HG02610 (cell line): ENCODE measurements around the gene CD274.
"Not testable (repeated sequence)": the region's sequence is repeated elsewhere in the genome, so short reads cannot be mapped to it uniquely, and the experiment has no call there.

Source experiments
- ATAC-seq: cut with Tn5 transposase; IDR thresholded peaks from one replicate; pipeline ENCODE4 v1.9.1; 2021; ENCODE audit warnings: mild to moderate bottlenecking, moderate library complexity; ENCODE audit not compliant: unreplicated experiment

The CD274 gene

DNA sequence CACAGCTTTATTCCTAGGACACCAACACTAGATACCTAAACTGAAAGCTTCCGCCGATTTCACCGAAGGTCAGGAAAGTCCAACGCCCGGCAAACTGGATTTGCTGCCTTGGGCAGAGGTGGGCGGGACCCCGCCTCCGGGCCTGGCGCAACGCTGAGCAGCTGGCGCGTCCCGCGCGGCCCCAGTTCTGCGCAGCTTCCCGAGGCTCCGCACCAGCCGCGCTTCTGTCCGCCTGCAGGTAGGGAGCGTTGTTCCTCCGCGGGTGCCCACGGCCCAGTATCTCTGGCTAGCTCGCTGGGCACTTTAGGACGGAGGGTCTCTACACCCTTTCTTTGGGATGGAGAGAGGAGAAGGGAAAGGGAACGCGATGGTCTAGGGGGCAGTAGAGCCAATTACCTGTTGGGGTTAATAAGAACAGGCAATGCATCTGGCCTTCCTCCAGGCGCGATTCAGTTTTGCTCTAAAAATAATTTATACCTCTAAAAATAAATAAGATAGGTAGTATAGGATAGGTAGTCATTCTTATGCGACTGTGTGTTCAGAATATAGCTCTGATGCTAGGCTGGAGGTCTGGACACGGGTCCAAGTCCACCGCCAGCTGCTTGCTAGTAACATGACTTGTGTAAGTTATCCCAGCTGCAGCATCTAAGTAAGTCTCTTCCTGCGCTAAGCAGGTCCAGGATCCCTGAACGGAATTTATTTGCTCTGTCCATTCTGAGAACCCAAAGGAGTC, at the start of gene CD274:
CD274 (plus strand) TSS at position 184 of the 733 bp plus-strand sequence. CDS start 5,572 bp downstream, outside the sequence.
- peak; percentile 50 for ATAC-seq

DNA sequence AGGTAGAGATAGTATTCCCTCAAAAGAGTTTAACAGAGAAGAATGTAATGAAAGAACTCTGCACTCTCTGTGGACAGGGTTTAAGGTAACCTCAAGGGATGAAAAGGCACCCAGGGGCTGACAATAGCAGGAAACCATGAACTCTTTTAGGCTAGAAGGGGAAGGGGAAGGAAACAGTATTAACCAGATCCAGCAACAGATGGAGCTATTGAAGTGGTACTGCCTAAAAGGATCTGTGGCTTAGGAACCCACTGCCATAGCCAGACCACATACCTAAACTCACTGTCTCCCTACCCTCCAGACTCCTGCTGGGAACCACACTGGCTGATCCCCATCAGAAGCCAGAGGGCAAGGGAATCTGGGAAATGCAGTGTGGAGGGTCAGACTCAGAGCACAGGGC, 48.1 kb upstream of the CD274 start:
- no peak for ATAC-seq

DNA sequence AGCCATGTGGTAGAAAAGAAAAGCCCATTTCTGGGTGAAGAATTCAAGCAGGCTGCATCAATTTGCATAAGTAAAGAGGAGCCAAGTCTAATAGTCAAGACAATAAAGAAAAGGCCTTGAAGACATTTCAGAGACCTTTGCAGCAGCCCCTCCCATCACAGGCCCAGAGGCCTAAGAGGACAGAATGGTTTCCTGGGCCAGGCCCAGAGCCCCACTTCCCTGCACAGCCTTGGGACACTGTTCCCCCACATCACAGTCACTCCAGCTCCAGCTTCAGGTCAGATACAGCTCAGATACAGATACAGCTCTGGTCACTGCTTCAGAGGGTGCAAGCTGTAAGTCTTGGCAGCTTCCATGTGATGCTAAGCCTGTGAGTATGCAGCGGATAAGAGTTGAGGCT, 41.7 kb upstream of the CD274 start:
- no peak for ATAC-seq

DNA sequence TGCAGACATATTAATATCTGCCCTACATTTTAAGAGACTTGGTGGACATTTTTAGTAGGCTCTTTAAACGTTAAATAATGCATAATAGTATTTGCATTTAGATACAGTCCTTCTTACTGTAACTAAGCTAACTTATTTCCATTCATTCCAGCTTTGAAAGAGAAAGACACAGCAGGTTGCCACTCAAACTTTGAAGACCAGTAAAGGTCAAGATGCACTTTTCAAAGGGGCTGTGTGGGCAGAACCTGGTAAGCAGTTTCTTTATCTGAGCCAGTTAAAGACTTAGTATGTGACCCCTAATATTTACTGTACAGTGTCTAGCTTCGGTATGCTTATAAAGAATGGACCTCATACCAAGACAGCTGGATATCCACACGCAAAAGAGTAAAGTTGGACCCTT, 33.4 kb upstream of the CD274 start:
- no peak for ATAC-seq

DNA sequence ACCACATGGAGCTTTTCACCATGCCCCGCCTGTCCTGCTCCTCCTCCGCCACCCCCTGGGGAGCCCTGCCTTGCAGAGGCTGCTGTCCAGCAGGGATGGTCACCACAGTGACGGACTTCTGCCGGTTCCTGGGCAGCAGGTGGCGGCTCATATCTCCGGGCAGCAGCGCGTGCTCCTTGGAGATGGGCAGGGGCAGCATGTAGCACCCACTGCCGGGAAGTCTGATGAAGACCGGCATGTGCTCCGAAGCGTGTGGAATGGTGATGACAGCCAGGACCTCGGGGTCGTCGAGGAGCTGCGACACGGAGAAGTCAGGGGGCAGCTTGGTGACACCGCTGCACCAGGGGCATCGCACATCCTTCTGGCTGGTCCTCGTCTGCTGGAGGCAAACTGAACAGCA, 31.9 kb upstream of the CD274 start:
- no peak for ATAC-seq

DNA sequence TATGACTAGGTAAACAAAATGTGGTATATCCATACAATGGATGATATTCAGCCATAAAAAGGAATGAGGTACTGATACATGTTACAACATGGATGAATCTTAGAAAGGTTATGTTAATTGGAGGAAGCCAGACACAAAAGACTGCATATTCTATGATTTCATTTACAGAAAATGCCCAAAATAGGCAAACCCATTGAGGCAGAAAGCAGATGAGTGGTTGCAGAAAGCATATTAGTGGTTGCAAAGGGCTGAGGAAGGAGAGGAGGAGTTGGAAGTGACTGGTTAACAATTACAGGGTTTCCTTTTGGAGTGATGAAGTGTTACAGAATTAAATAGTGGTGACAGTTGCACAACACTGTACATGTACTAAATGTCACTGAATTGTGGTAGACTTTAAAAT, 30.4 kb upstream of the CD274 start:
- ATAC-seq: no peak

DNA sequence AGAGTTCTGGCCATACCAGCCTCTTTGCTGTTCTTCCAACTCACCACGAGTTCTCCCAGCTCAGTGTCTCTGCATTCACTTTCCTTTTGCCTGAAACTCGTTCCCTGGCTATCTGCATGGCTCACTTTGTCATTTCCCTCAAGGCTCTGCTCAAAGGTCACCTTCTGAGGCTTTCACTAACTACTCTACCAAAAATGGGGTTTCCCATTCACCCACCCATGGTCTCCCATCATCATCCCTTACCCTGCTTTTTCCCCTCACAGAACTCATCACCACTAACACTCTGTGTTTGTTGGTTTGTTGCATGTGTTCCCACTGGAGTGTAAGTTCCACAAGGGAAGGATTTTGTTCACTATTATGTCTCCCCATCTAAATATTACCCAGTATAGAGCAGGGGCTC, 29.2 kb upstream of the CD274 start:
- no peak for ATAC-seq

DNA sequence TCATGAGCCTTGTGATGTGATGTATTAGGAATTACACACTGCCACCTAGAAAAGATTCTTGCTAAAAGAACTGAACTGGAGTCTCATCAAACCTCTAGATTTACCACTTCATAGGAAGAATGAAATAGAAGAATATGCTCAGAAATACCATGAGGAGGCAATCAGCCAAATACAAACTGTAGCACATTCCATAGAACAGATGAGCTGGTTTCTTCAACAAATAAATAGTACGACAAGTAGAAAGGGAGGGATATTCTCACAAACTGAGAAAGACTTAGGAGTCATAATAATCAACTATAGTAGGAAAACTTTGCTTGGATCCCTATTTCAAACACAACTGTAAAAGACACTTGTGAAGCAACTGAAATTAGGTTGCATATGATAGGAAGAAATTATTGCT, 28.1 kb upstream of the CD274 start:
- ATAC-seq: no peak

DNA sequence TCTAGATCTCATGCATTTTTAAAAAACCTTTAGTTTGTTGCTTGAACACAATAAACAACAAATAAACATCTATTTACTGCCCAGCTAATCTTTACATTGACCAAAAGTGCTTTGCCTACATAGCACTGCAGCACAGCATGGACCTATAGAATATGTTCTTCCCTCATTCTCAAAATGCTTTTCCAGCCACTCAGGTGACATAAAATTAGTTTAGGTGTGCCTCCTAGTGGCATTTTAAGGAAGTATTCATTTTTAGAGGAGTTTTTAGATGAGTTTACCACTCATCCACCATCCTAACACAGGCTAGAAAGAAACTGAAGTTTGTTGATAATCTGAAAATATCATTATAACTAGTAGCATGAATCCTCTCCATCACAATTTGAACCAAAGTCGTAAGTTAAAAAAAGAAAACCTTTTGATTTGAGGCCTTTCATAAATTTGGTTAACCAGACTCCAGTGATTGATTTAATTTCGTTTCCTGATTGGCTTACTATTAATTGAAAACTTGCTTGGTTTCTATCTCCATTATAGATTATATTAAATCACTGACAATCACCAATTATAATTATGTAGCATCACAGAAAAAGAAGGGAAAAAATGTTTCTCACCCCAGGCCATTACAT, 25.2 kb upstream of the CD274 start:
- ATAC-seq: no peak

DNA sequence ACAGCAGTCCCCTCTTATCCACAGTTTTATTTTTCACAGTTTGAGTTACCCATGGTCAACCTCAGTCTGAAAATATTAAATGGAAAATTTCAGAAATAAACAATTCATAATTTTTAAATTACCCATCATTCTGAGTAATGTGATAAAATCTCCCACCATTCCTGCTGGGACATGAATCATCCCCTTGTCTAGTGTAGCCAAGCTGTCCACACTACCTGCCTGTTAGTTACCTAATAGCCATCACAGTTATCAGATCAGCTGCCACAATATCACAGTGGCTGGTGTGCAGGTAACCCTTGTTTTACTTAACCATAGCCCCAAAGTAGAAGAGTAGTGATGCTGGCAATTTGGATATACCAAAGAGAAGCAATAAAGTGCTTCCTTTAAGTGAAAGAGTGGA, 23.3 kb upstream of the CD274 start:
- ATAC-seq: no peak

DNA sequence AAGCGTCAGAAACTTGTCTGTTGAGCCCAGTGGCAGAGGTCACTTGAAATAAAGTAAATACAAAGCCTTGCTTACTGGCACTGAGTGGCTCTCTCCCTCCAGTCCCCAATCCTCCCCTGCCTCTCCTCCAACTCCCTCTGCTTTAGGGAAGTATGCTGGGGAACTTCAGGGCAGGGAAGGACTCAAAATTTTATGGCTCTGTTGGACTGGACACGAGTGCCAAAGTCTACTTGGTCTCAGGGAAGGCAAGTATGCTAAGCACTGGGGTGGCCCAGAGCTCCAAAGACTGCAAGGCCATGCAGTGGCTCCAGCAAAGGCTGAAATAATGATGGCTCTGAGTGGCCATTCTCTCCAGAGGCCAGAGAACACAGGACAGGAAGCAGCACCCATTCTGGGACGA, 22.2 kb upstream of the CD274 start:
- no peak for ATAC-seq

DNA sequence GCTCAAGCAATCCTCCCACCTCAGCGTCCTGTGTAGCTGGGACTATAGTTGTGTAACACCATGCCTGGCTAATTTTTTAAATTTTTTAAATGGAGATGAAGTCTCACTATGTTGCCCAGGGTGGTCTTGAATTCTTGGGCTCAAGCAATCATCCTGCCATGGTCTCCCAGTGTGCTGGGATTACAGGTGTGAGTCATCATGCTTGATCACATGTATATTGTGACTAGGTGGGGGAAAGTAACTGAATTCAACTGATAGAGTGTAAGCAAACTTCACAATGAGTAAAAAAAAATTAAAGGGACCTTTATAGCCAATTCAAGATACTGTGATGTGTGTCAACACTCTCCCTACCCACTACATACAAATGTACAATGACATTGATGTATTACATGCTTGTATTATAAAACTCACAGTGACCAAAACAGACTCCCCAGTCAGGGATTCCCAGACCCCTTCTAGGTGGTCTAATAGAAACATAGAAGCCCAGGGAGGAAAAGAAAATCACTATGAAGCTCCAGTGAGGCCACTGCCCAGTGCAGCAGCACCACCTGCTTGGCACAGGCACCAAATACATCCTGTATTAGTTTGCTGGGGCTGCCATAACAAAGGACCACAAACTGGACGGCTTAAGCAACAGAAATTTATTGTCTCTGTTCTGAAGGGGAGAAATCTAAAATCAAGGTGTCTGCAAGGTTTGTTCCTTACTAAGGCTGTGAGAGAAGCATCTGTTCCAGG, 21.4 kb upstream of the CD274 start:
- ATAC-seq: no peak

DNA sequence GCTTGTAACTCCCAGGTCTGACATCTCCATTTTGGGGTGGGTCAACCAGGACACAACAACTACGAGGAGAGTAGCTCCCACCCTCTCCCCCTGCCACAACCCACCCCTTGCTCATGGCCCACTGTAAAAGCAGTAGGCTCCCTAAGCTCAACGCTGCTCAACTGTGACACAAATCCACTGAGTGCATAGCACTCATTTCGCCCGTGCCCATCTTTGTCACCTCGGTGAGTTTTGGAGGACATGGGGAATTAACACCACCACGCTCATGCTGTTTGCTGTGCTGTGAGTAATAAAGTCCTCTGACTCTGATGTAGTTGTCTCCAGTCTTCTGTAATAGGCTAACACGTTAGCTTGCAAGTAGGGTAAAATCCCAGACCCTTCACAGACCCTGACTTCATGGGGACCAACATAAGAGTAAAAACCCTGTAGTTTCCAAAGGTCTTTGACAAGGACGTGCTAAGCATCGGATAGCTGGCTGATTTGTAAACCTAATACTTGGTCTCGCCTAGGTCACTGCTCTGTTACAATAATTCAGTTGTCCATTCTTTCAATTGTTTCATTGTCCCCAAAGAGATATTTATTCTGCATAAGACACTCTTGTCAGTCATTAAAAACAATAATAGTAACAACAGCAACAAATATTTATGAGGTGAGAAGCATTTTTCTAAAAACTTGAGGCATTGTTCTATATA, 20.3 kb upstream of the CD274 start:
- no peak for ATAC-seq

DNA sequence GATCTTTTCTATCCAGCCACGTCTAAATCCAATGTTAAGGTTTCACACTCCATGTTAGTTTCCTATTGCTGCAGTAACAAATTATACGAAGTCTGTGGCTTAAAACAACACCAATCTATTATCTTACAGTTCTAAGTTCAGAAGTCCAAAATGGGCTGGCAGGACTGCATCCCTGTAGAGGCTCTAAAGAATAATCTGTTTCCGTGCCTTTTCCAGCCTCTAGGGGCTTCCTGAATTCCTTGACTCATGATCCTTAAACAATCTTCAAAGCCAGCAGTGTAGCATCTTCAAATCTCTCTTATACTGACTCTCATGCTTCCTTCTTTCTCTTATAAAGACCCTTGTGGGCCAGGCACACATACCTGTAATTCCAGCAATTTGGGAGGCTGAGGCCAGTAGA, 19.4 kb upstream of the CD274 start:
- ATAC-seq: no peak

DNA sequence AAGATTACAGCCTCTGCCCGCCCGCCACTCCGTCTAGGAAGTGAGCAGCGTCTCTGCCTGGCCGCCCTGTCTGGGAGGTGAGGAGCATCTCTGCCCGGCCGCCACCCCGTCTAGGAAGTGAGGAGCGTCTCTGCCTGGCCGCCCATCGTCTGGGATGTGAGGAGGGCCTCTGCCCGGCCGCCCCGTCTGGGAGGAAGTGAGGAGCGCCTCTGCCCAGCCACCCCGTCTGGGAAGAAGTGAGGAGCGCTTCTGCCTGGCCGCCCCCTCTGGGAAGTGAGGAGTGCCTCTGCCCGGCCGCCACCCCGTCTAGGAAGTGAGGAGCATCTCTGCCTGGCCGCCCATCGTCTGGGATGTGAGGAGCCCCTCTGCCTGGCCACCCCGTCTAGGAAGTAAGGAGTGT, 17.5 kb upstream of the CD274 start:
- ATAC-seq: not testable (repeated sequence)

DNA sequence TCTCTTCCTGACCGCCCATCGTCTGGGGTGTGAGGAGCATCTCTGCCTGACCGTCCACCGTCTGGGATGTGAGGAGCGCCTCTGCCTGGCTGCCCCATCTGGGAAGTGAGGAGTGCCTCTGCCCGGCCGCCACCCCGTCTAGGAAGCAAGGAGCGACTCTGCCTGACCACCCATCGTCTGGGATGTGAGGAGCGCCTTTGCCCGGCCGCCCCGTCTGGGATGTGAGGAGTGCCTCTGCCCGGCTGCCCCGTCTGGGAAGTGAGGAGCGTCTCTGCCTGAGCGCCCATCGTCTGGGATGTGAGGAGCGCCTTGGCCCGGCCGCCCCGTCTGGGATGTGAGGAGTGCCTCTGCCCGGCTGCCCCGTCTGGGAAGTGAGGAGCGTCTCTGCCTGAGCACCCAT, 17.0 kb upstream of the CD274 start:
- not testable (repeated sequence) for ATAC-seq

DNA sequence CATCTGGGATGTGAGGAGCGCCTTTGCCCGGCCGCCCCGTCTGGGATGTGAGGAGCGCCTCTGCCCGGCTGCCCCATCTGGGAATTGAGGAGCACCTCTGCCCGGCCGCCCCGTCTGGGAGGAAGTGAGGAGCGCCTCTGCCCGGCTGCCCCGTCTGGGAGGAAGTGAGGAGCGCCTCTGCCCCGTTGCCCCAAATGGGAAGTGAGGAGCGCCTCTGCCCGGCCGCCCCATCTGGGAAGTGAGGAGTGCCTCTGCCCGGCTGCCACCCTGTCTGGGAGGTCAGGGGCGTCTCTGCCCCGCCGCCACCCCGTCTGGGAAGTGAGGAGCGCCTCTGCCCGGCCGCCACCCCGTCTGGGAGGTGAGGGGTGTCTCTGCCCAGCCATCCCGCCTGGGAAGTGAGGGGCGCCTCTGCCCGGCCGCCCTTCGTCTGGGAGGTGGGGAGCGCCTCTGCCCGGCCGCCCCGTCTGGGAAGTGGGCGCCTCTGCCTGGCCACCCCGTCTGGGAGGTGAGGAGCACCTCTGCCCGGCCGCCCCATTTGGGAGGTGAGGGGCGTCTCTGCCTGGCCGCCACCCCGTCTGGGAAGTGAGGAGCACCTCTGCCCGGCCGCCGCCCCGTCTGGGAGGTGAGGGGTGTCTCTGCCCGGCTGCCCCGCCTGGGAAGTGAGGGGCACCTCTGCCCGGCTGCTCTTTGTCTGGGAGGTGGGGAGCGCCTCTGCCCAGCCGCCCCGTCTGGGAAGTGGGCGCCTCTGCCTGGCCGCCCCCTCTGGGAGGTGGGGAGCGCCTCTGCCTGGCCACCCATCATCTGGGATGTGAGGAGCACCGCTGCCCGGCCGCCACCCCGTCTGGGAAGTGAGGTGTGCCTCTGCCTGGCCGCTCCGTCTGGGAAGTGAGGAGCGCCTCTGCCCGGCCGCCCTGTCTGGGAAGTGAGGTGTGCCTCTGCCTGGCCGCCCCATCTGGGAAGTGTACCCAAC, 16.2 kb upstream of the CD274 start:
- not testable (repeated sequence) for ATAC-seq

DNA sequence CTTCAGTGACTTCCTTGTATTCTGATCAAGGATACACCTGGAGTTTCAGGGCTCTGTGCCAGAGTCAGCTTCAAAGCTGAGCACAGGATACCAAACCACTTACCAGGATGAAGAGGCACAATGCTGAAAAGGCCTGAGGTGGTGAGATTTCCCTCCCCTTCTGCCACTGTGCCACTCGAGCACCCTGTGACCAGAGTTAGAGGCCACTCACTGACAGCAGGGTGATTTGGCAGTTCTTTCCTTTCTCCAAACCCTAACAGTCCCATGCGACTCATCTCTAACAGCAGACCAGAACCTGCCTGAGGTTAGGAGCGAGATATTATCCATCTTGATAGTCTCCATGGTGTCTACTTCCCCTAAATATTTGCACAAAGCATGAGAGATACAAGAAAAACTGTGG, 14.4 kb upstream of the CD274 start:
- ATAC-seq: no peak

DNA sequence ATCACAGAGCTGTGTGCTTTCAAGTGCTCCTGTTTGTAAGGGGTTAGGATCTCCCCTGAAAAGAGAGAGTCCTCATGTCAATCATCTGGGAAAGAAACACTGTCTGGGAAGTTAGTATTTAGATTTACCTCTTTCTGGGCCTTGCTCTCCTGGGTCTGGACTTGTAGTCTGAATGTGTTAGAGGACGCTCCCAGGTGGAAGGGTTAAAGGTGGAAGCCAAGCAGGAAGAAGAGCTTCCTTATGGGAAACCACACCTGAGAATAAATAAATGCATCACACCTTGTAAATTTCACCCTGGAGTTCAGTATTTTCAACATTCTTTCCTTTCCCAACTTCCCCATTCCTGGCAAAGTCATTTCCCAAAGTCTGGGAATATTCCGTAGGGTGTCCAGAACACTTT, 13.9 kb upstream of the CD274 start:
- no peak for ATAC-seq
